IMR-90 (cell line): ENCODE data around the gene N4BP2. TPM values are rescaled to one million over a fixed set of nuclear protein-coding genes. Genes with fewer than 3 reads are reported as not detected.

Source experiments
- ATAC-seq: fragments of 200-7000 bp; cut with Tn5 transposase; 2 replicates; pipeline ENCODE4 v1.9.1; 2020; ENCODE audit warnings: low read depth, mild to moderate bottlenecking, moderate library complexity
- BruUV-seq: library from RNA; stranded (reverse); fragments of 400-500 nt; replicated peaks from 2 replicates; lab custom pipeline; 2021; lab: Mats Ljungman, UMichigan
- CTCF ChIA-PET: fragments of 300-600 bp; formaldehyde crosslinking; extraction: SDS; loops from one replicate; lab custom pipeline; 2021; ENCODE audit warnings: antibody characterized with exemption; lab: Yijun Ruan, JAX
- POLR2A ChIA-PET: fragments of 300-600 bp; sonication (Branson Sonifier 250); formaldehyde crosslinking; loops from one replicate; lab custom pipeline; 2022; ENCODE audit warnings: antibody characterized with exemption; ENCODE audit not compliant: unreplicated experiment; lab: Charles Lee
- DNase-seq: peaks from one replicate; pipeline ENCODE4 v3.0.0; 2013
- H2AFZ ChIP-seq: replicated peaks from 2 replicates; pipeline ENCODE3; 2013; ENCODE audit warnings: low read length, mild to moderate bottlenecking; ENCODE audit not compliant: poor library complexity
- H2AK5ac ChIP-seq: 2 replicates; pipeline ENCODE4 v1.6.1; 2013; ENCODE audit warnings: low read depth, low read length, inconsistent platforms
- H2AK9ac ChIP-seq: replicated peaks from 2 replicates; pipeline ENCODE3; 2013; ENCODE audit warnings: mild to moderate bottlenecking, low read depth, low read length, moderate library complexity; ENCODE audit not compliant: poor library complexity
- H2BK120ac ChIP-seq: 2 replicates; pipeline ENCODE4 v1.6.1; 2013; ENCODE audit warnings: low read depth, low read length, inconsistent platforms
- H2BK15ac ChIP-seq: 3 replicates; pipeline ENCODE4 v1.6.1; 2013; ENCODE audit warnings: low read depth, low read length, inconsistent platforms
- H2BK20ac ChIP-seq: 2 replicates; pipeline ENCODE4 v1.6.1; 2013; ENCODE audit warnings: low read depth, mild to moderate bottlenecking, inconsistent platforms, low read length, moderate library complexity
- H2BK5ac ChIP-seq: 2 replicates; pipeline ENCODE4 v1.6.1; 2013; ENCODE audit warnings: mild to moderate bottlenecking, low read depth, low read length, inconsistent platforms; ENCODE audit not compliant: poor library complexity, severe bottlenecking
- H3K14ac ChIP-seq: replicated peaks from 2 replicates; pipeline ENCODE4 v1.6.1; 2013; ENCODE audit warnings: low read depth, low read length, inconsistent platforms
- H3K18ac ChIP-seq: 2 replicates; pipeline ENCODE4 v1.6.1; 2013; ENCODE audit warnings: low read depth, low read length, control low read depth
- H3K23ac ChIP-seq: 2 replicates; pipeline ENCODE4 v1.6.1; 2013; ENCODE audit warnings: low read depth, low read length, inconsistent platforms
- H3K27ac ChIP-seq: 2 replicates; pipeline ENCODE4 v1.5.1; 2013; ENCODE audit warnings: mild to moderate bottlenecking, control low read depth, low read length; ENCODE audit not compliant: insufficient read depth
- H3K27me3 ChIP-seq: 2 replicates; pipeline ENCODE4 v1.6.1; 2013; ENCODE audit warnings: low read length; ENCODE audit not compliant: control insufficient read depth, insufficient read depth
- H3K36me3 ChIP-seq: 2 replicates; pipeline ENCODE4 v1.6.1; 2013; ENCODE audit warnings: low read length, mixed read lengths; ENCODE audit not compliant: control insufficient read depth, insufficient read depth
- H3K4ac ChIP-seq: 2 replicates; pipeline ENCODE4 v1.6.1; 2013; ENCODE audit warnings: low read depth, low read length, inconsistent platforms
- H3K4me1 ChIP-seq: 2 replicates; pipeline ENCODE4 v1.6.1; 2013; ENCODE audit warnings: low read length, mixed read lengths; ENCODE audit not compliant: control insufficient read depth, insufficient read depth
- H3K4me2 ChIP-seq: 2 replicates; pipeline ENCODE4 v1.6.1; 2013; ENCODE audit warnings: low read depth, mild to moderate bottlenecking, control low read depth, low read length, moderate library complexity
- H3K4me3 ChIP-seq: 2 replicates; pipeline ENCODE4 v1.5.1; 2013; ENCODE audit warnings: low read depth, mild to moderate bottlenecking, control low read depth, low read length, moderate library complexity; ENCODE audit not compliant: insufficient read depth
- H3K56ac ChIP-seq: 2 replicates; pipeline ENCODE4 v1.6.1; 2013; ENCODE audit warnings: low read length, inconsistent platforms; ENCODE audit not compliant: insufficient read depth; ENCODE audit errors: extremely low read depth
- H3K79me1 ChIP-seq, 2 experiments: 2 replicates each; pipeline ENCODE4 v1.6.1; 2013; ENCODE audit warnings: low read length in 2 of 2, inconsistent platforms in 1 of 2, low read depth in 1 of 2
- H3K9ac ChIP-seq: 2 replicates; pipeline ENCODE4 v1.6.1; 2013; ENCODE audit warnings: low read depth, low read length, control low read depth
- H3K9me1 ChIP-seq: 2 replicates; pipeline ENCODE4 v1.6.1; 2013; ENCODE audit warnings: low read length, inconsistent platforms; ENCODE audit not compliant: insufficient read depth
- H3K9me3 ChIP-seq: 2 replicates; pipeline ENCODE4 v1.6.1; 2013; ENCODE audit warnings: low read length; ENCODE audit not compliant: control insufficient read depth, insufficient read depth
- H4K20me1 ChIP-seq: 2 replicates; pipeline ENCODE4 v1.6.1; 2013; ENCODE audit warnings: low read length, inconsistent platforms; ENCODE audit not compliant: insufficient read depth
- H4K5ac ChIP-seq: 2 replicates; pipeline ENCODE4 v1.6.1; 2013; ENCODE audit warnings: mild to moderate bottlenecking, low read depth, low read length, control low read depth
- H4K8ac ChIP-seq, 2 experiments: 2 replicates each; pipeline ENCODE4 v1.6.1; 2013; ENCODE audit warnings: low read depth in 2 of 2, low read length in 2 of 2, control low read depth in 1 of 2, inconsistent platforms in 1 of 2
- H4K91ac ChIP-seq: 2 replicates; pipeline ENCODE4 v1.6.1; 2013; ENCODE audit warnings: low read depth, low read length, inconsistent platforms; ENCODE audit not compliant: insufficient read depth
- BHLHE40 ChIP-seq: fragments of 150-350 bp; IDR thresholded peaks from 2 replicates; pipeline ENCODE4 v1.6.1; 2016; ENCODE audit warnings: mild to moderate bottlenecking, low read depth, low read length
- CHD1 ChIP-seq: IDR thresholded peaks from 2 replicates; pipeline ENCODE4 v1.6.1; 2012; ENCODE audit warnings: low read depth, low read length, improper control_type of control experiment
- FOS ChIP-seq: fragments of 150-350 bp; IDR thresholded peaks from 2 replicates; pipeline ENCODE4 v1.6.1; 2016; ENCODE audit warnings: low read depth, low read length
- MAZ ChIP-seq: IDR thresholded peaks from 2 replicates; pipeline ENCODE4 v1.6.1; 2012; ENCODE audit warnings: low read depth, mild to moderate bottlenecking, low read length, improper control_type of control experiment, moderate library complexity, borderline replicate concordance
- SMC3 ChIP-seq: fragments of 150-350 bp; IDR thresholded peaks from 2 replicates; pipeline ENCODE4 v1.6.1; 2016; ENCODE audit warnings: low read depth, mild to moderate bottlenecking, antibody characterized with exemption, low read length, moderate library complexity
- WGBS, 2 experiments: methylation state at CpG; one replicate each; pipeline versions ENCODE4 v1.1.5 to v1.1.7; 2013; ENCODE audit warnings: missing lambda C conversion rate in 2 of 2; ENCODE audit not compliant: insufficient read length in 1 of 2; ENCODE audit errors: extremely low coverage in 2 of 2; 5-methylcytosine and 5-hydroxymethylcytosine counted together
- dilution Hi-C: fragments of 300-500 bp; cut with HindIII; formaldehyde crosslinking; loops from one replicate; pipeline ENCODE4 v1.14.3; 2018; ENCODE audit warnings: low sequenced_read_pairs; ENCODE audit not compliant: unreplicated experiment
- in situ Hi-C: fragments of 300-500 bp; cut with MboI; formaldehyde crosslinking; loops from 3 replicates; pipeline ENCODE4 v1.14.3; 2019; ENCODE audit warnings: low sequenced_read_pairs, inconsistent platforms, mixed read lengths
- intact Hi-C: fragments of 100-400 bp; cut with micrococcal nuclease; formaldehyde crosslinking; loops from 2 replicates; pipeline ENCODE4 v1.10.0; 2022
- polyA plus RNA-seq, 3 experiments: library from polyadenylated mRNA; depleted of rRNA; stranded (reverse); fragments of >200 nt; gene quantifications; 2 replicates each; pipeline ENCODE4 v1.2.3, GENCODE V29; 2012; ENCODE audit warnings: low replicate concordance in 1 of 3
- total RNA-seq: library from RNA; depleted of rRNA; stranded (reverse); fragments of >200 nt; gene quantifications from 2 replicates; pipeline ENCODE4 v1.2.3, GENCODE V29; 2012
- TF ChIP-seq, protein P1 (sequence below): fragments of 150-350 bp; IDR thresholded peaks from 2 replicates; pipeline ENCODE4 v1.6.1; 2017; ENCODE audit warnings: mild to moderate bottlenecking, antibody characterized with exemption, low read length, low read depth

Gene N4BP2
- total and polyA plus RNA-seq, 2 of the 4 experiments (the other 2 are of a cell fraction): 0.84 to 2.2 TPM

GRCh38 chr4:40043786-40044185 lies 12.9 kb upstream of the N4BP2 start:
- Histone ChIP-seq H3K36me3 (no peaks in the 10 kb centered on the region), H3K27me3 (no peaks in the 10 kb centered on the region), H2BK20ac (no peak overlapping the region), H4K91ac (no peak overlapping the region), H3K4me2 (no peak overlapping the region), H3K4me1 (no peaks in the 10 kb centered on the region; the same call in 1 of the 2 replicates), H3K18ac (no peak overlapping the region), H3K4ac (no peak overlapping the region), H3K79me1 (no peaks in the 10 kb centered on the region), H3K23ac (no peak overlapping the region), H4K8ac (no peak overlapping the region), H2AK9ac (no peak overlapping the region), H4K5ac (no peak overlapping the region), H4K20me1 (no peaks in the 10 kb centered on the region), H2AFZ (no peak overlapping the region), H3K9ac (no peak overlapping the region), H2BK5ac (no peak overlapping the region), H3K14ac (no peak overlapping the region), H3K9me3 (no peaks in the 10 kb centered on the region), H3K9me1 (no peaks in the 10 kb centered on the region), H2BK15ac (no peak overlapping the region), H3K27ac (no peak overlapping the region), H2AK5ac (no peak overlapping the region), H3K4me3 (no peak overlapping the region), H2BK120ac (no peak overlapping the region), H3K56ac (no peak overlapping the region)
- intact Hi-C loops: no loop called here
- dilution Hi-C loops: no loop called here
- TF ChIP-seq BHLHE40 (no peak), FOS (no peak), SMC3 (no peak), CHD1 (no peak), MAZ (no peak)
- TF ChIP-seq, protein P1, sequence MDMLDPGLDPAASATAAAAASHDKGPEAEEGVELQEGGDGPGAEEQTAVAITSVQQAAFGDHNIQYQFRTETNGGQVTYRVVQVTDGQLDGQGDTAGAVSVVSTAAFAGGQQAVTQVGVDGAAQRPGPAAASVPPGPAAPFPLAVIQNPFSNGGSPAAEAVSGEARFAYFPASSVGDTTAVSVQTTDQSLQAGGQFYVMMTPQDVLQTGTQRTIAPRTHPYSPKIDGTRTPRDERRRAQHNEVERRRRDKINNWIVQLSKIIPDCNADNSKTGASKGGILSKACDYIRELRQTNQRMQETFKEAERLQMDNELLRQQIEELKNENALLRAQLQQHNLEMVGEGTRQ: no peak
- no peak for DNase-seq
- ChIA-PET CTCF (interaction anchor here (0.6 kb wide), 1 partner anchor 106 kb away, joined by 3 read pairs; no protein-coding TSS in a partner anchor), POLR2A (no interaction called here)
- no peak for ATAC-seq
- WGBS, 2 experiments: 98% methylated on average over 13 of the region's 24 CpGs; no CpG with 5 or more reads in 1 of the 2 experiments
- in situ Hi-C loops: no loop called here
- BruUV-seq: no TSS peak
